Naive B cell (primary cell): ENCODE measurements around the gene MLANA. TPM values are rescaled to one million over a fixed set of nuclear protein-coding genes. Genes with fewer than 3 reads are reported as not detected.

ENCODE experiments used
- ATAC-seq, 2 donors: fragments of 150-1000 bp; cut with Tn5 transposase; 2 replicates each; pipeline ENCODE4 v1.10.0; 2021; ENCODE audit warnings: low read depth in 2 of 2, mild to moderate bottlenecking in 2 of 2, moderate library complexity in 2 of 2
- DNase-seq: peaks from one replicate; pipeline ENCODE4 v3.0.0; 2022
- H3K27ac Mint-ChIP-seq, 6 donors: one replicate each; pipeline ENCODE4 v1.8.0; 2020 to 2022; ENCODE audit warnings: mild to moderate bottlenecking in 6 of 6, mixed read lengths in 6 of 6, moderate library complexity in 5 of 6, inconsistent platforms in 2 of 6
- H3K27me3 Mint-ChIP-seq, 3 donors: one replicate each; pipeline ENCODE4 v1.8.0; 2021 to 2022; ENCODE audit warnings: mixed read lengths in 3 of 3, mild to moderate bottlenecking in 1 of 3
- H3K36me3 Mint-ChIP-seq, 2 donors: one replicate each; pipeline ENCODE4 v1.8.0; 2020 to 2022; ENCODE audit warnings: mixed read lengths in 2 of 2, inconsistent platforms in 1 of 2, mild to moderate bottlenecking in 1 of 2
- H3K4me1 Mint-ChIP-seq, 3 donors: one replicate each; pipeline ENCODE4 v1.8.0; 2020 to 2022; ENCODE audit warnings: mixed read lengths in 3 of 3, inconsistent platforms in 1 of 3, mild to moderate bottlenecking in 1 of 3, moderate library complexity in 1 of 3
- H3K4me3 Mint-ChIP-seq, 8 donors: one replicate each; pipeline ENCODE4 v1.8.0; 2020 to 2022; ENCODE audit warnings: mild to moderate bottlenecking in 8 of 8, mixed read lengths in 8 of 8, moderate library complexity in 8 of 8, inconsistent platforms in 2 of 8
- H3K9me3 Mint-ChIP-seq, 7 donors: one replicate each; pipeline ENCODE4 v1.8.0; 2020 to 2022; ENCODE audit warnings: mixed read lengths in 7 of 7, mild to moderate bottlenecking in 5 of 7, inconsistent platforms in 2 of 7, moderate library complexity in 1 of 7
- polyA plus RNA-seq, 6 donors: library from polyadenylated mRNA; unstranded; fragments of 300-500 nt; fragmentation: Illumina TruSeq; gene quantifications; one replicate each; pipeline ENCODE4 v1.2.3, GENCODE V29; 2021; ENCODE audit warnings: low read depth in 6 of 6

The MLANA gene
- polyA plus RNA-seq, 6 donors from 2014 or later: 0.15 to 0.45 (median 0.16) TPM; not detected in 3

DNA sequence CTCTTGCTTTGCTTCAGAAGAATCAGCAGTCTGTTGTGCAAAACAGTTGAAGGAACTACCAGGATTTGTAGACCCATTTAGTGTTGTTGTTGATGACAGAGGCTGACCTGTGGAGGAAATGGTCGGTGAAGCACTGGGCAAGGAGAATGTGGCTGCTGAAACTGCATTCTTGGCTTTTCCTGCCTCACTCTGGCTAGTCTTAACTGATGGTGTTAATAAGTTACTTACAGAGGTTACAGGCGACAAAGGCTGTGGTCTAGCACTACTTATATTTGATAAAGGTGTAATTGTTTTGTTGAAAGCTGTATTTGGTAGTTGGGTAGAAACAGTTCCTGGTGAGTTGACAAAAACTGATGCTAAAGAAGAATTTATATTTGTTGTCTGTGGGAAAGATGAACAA lies 31.5 kb downstream of the MLANA start:
- Mint-ChIP-seq H3K27me3 (no peaks in the 10 kb centered on the region), H3K9me3 (no peaks in the 10 kb centered on the region), H3K4me1 (peaks cover 0 to 3% (median 0%) of the 10 kb centered on the region in 3 donors), H3K36me3 (peaks cover 31 to 44% of the 10 kb centered on the region in 2 donors), H3K27ac (peak overlapping the region in 1 of 6 donors; percentile 14), H3K4me3 (no peak overlapping the region)
- no peak for DNase-seq
- ATAC-seq: no peak

DNA sequence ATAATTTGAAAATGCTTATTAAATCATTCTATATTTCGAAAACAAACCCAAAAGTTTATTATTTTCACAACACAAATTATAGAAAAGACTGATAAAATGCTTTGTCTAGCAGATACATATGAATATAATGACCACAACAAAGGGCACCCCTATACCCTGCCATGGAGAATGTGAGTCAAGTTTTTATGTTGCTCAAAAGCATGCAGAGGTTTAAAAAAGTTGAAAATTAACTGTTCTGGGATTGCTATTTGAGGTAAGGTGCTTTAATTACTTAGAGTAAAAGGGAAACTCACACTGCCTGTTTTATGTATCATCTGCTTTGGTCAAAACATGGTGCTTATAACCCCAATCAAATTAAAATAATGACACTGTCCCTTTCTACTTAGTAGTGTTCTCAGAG lies 41.0 kb downstream of the MLANA start:
- no peaks in the 10 kb centered on the region for H3K27me3 Mint-ChIP-seq
- ATAC-seq (no peak), DNase-seq (no peak)
- no peak overlapping the region for H3K4me3 Mint-ChIP-seq
- no peaks in the 10 kb centered on the region for H3K9me3 Mint-ChIP-seq
- H3K27ac Mint-ChIP-seq: no peak overlapping the region
- peaks cover 0 to 6% of the 10 kb centered on the region in 2 donors for H3K36me3 Mint-ChIP-seq
- peaks cover 0 to 4% (median 3%) of the 10 kb centered on the region in 3 donors for H3K4me1 Mint-ChIP-seq

- Mint-ChIP-seq H3K27ac (no peak overlapping the region), H3K36me3 (no peaks in the 10 kb centered on the region), H3K27me3 (no peaks in the 10 kb centered on the region), H3K4me3 (no peak overlapping the region), H3K4me1 (no peaks in the 10 kb centered on the region), H3K9me3 (no peaks in the 10 kb centered on the region)
- ATAC-seq: no peak
- no peak for DNase-seq
Observed at GRCh38 chr9:5938449-5938848, 47.8 kb downstream of the MLANA start.

DNA sequence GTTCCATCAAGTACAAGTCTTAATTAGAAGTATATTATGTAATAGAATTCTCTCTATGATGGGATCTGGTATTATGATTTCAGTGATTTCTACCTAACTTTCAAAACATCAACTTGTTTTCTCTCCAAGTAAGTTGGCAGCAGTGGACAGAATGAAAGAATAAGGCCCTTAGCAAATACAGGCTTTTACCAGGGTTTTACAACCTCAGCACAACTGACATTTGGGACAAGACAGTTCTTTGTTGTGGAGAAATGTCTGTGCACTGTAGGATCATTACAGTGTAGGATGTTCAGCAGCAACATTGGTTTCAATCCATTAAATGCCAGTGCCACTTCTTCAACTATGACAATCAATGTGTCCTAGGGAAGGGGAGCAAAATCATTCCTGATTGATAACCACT lies 48.8 kb downstream of the MLANA start:
- Mint-ChIP-seq H3K27ac (no peak overlapping the region), H3K4me1 (no peaks in the 10 kb centered on the region), H3K4me3 (no peak overlapping the region), H3K27me3 (no peaks in the 10 kb centered on the region), H3K9me3 (no peaks in the 10 kb centered on the region), H3K36me3 (no peaks in the 10 kb centered on the region)
- DNase-seq: no peak
- no peak for ATAC-seq

DNA sequence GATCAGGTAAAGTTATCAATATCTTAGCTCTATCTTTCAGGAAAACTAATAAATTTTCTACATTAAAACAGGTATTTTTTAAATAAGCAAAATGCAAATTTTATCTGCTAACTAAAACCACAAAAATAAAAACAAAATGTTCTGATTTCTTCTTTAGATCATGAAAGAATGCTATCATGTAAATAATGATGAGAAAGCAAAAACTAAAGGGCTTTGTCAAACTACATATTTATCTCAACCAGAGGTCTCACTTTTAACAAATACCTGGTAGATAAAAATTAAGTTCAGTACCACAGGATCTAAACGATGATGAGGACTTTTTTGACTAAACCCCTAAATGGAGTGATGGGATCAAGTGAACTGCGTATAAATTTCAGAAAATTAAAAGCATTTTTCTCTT lies 50.5 kb downstream of the MLANA start:
- H3K9me3 Mint-ChIP-seq: no peaks in the 10 kb centered on the region
- no peak overlapping the region for H3K27ac Mint-ChIP-seq
- H3K4me3 Mint-ChIP-seq: no peak overlapping the region
- DNase-seq (no peak), ATAC-seq (no peak)
- H3K4me1 Mint-ChIP-seq: no peaks in the 10 kb centered on the region
- H3K36me3 Mint-ChIP-seq: no peaks in the 10 kb centered on the region
- H3K27me3 Mint-ChIP-seq: no peaks in the 10 kb centered on the region

GRCh38 chr9:5945112-5945511 lies 54.4 kb downstream of the MLANA start:
- DNase-seq: no peak
- peaks cover 7 to 9% (median 7%) of the 10 kb centered on the region in 3 donors for H3K4me1 Mint-ChIP-seq
- no peaks in the 10 kb centered on the region for H3K27me3 Mint-ChIP-seq
- no peaks in the 10 kb centered on the region for H3K36me3 Mint-ChIP-seq
- H3K9me3 Mint-ChIP-seq: no peaks in the 10 kb centered on the region
- no peak for ATAC-seq
- no peak overlapping the region for H3K4me3 Mint-ChIP-seq
- H3K27ac Mint-ChIP-seq: no peak overlapping the region

DNA sequence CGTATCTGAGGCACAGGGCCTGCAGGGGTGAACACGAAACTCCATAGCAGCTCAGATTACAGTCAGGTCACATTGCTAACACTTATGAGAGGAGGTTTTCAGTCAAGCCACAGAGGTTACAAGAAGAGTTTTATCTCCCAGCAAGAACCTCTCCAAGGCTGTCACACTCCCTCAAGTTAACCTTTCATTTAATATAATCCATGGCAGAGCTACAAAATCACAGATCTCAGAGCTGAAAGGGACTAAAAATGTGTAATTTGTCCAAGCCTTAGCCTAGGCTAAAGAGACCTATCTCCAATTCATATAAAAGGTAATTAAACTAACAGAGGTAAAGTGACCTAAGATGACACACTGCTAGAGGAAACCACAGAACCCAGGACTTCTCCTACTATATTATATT lies 57.2 kb downstream of the MLANA start:
- no peaks in the 10 kb centered on the region for H3K27me3 Mint-ChIP-seq
- H3K4me1 Mint-ChIP-seq: peaks cover 7 to 14% (median 10%) of the 10 kb centered on the region in 3 donors
- no peak overlapping the region for H3K4me3 Mint-ChIP-seq
- H3K36me3 Mint-ChIP-seq: no peaks in the 10 kb centered on the region
- H3K9me3 Mint-ChIP-seq: no peaks in the 10 kb centered on the region
- H3K27ac Mint-ChIP-seq: peak overlapping the region in 2 of 6 donors; percentile 16 to 39
- DNase-seq (no peak), ATAC-seq (no peak)

DNA sequence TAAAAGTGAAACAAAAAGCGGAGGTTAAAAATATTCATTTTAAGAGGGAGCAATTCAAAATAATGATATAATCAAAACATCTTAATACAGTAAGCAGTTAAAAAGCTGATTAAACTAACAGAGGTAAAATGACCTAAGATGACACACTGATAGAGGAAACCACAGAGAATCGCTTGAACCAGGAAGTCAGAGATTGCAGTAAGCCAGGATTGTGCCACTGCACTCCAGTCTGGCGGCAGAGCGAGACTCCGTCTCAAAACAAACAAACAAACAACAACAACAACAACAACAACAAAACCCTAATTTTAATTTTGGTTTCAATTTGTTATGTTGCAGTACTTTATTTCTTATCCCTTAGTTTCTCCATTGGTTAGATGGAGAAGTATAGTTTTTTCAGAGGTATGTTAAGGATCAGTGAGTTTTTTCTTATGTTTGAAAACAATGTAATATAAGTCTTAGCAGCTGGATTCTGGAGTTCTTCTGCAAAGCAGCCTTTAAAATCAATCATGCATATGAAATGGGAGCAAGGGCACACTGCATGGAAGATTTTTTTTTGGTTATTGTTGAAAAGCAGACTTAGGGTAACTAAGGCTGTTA lies 58.5 kb downstream of the MLANA start:
- ATAC-seq: peak; percentile 57 to 63
- peaks cover 7 to 14% (median 10%) of the 10 kb centered on the region in 3 donors for H3K4me1 Mint-ChIP-seq
- no peaks in the 10 kb centered on the region for H3K27me3 Mint-ChIP-seq
- H3K36me3 Mint-ChIP-seq: no peaks in the 10 kb centered on the region
- peak overlapping the region in 2 of 6 donors; percentile 1 to 78 for H3K27ac Mint-ChIP-seq
- H3K4me3 Mint-ChIP-seq: peak overlapping the region in 3 of 8 donors; percentile 21 to 64 (median 51)
- DNase-seq: no peak
- no peaks in the 10 kb centered on the region for H3K9me3 Mint-ChIP-seq

- peaks cover 7 to 14% (median 10%) of the 10 kb centered on the region in 3 donors for H3K4me1 Mint-ChIP-seq
- DNase-seq (no peak), ATAC-seq (no peak)
- H3K36me3 Mint-ChIP-seq: no peaks in the 10 kb centered on the region
- no peak overlapping the region for H3K4me3 Mint-ChIP-seq
- no peak overlapping the region for H3K27ac Mint-ChIP-seq
- H3K27me3 Mint-ChIP-seq: no peaks in the 10 kb centered on the region
- no peaks in the 10 kb centered on the region for H3K9me3 Mint-ChIP-seq
Observed at GRCh38 chr9:5950261-5950660, 59.6 kb downstream of the MLANA start.

GRCh38 chr9:5951686-5952211 lies 61.1 kb downstream of the MLANA start:
- H3K36me3 Mint-ChIP-seq: no peaks in the 10 kb centered on the region
- no peak overlapping the region for H3K4me3 Mint-ChIP-seq
- DNase-seq (no peak), ATAC-seq (no peak)
- H3K9me3 Mint-ChIP-seq: no peaks in the 10 kb centered on the region
- H3K27me3 Mint-ChIP-seq: no peaks in the 10 kb centered on the region
- no peak overlapping the region for H3K27ac Mint-ChIP-seq
- peaks cover 7 to 14% (median 10%) of the 10 kb centered on the region in 3 donors for H3K4me1 Mint-ChIP-seq

- no peaks in the 10 kb centered on the region for H3K9me3 Mint-ChIP-seq
- H3K27ac Mint-ChIP-seq: no peak overlapping the region
- no peaks in the 10 kb centered on the region for H3K27me3 Mint-ChIP-seq
- DNase-seq (no peak), ATAC-seq (no peak)
- H3K36me3 Mint-ChIP-seq: no peaks in the 10 kb centered on the region
- peaks cover 15 to 24% (median 17%) of the 10 kb centered on the region in 3 donors for H3K4me1 Mint-ChIP-seq
- no peak overlapping the region for H3K4me3 Mint-ChIP-seq
Observed at GRCh38 chr9:5953743-5954707, 63.3 kb downstream of the MLANA start.

- Mint-ChIP-seq H3K4me1 (peaks cover 15 to 21% (median 19%) of the 10 kb centered on the region in 3 donors), H3K27ac (peak overlapping the region in 1 of 6 donors; percentile 49), H3K4me3 (no peak overlapping the region), H3K27me3 (no peaks in the 10 kb centered on the region), H3K9me3 (no peaks in the 10 kb centered on the region), H3K36me3 (no peaks in the 10 kb centered on the region)
- no peak for ATAC-seq
- no peak for DNase-seq
Observed at GRCh38 chr9:5957166-5957565, 66.5 kb downstream of the MLANA start.

GRCh38 chr9:5958273-5958672 lies 67.6 kb downstream of the MLANA start:
- H3K4me1 Mint-ChIP-seq: peaks cover 15 to 21% (median 19%) of the 10 kb centered on the region in 3 donors
- H3K27ac Mint-ChIP-seq: peak overlapping the region in 3 of 6 donors; percentile 1 to 90 (median 67)
- no peaks in the 10 kb centered on the region for H3K9me3 Mint-ChIP-seq
- DNase-seq (peak; percentile 26), ATAC-seq (peak; percentile 91 to 94)
- H3K27me3 Mint-ChIP-seq: no peaks in the 10 kb centered on the region
- peak overlapping the region in 2 of 8 donors; percentile 54 to 67 for H3K4me3 Mint-ChIP-seq
- no peaks in the 10 kb centered on the region for H3K36me3 Mint-ChIP-seq
